GM12872 (cell line): ENCODE results near the gene LETM1.

Source experiments
- CTCF ChIP-seq: IDR thresholded peaks from 3 replicates; pipeline ENCODE4 v1.5.1; 2011; ENCODE audit warnings: low read depth, mild to moderate bottlenecking, low read length, moderate library complexity; ENCODE audit not compliant: insufficient read depth

Gene LETM1

GRCh38 chr4:1856071-1856942, at the start of gene LETM1:
Gene LETM1, minus strand, starts transcription at chr4:1856156. Its CDS starts 206 bp downstream, at chr4:1855950.
- TF ChIP-seq CTCF, result peak; percentile 25; the same call in 1 of the 3 replicates

GRCh38 chr4:1904042-1904441, 48.1 kb upstream of the LETM1 start:
- no peak for TF ChIP-seq CTCF

GRCh38 chr4:1903035-1903434, 47.1 kb upstream of the LETM1 start:
- no peak for TF ChIP-seq CTCF

GRCh38 chr4:1902243-1902642, 46.3 kb upstream of the LETM1 start:
- no peak for TF ChIP-seq CTCF

- no peak for TF ChIP-seq CTCF
Measured at GRCh38 chr4:1901127-1901526, 45.2 kb upstream of the LETM1 start.

GRCh38 chr4:1900624-1901023, 44.7 kb upstream of the LETM1 start:
- TF ChIP-seq CTCF, result no peak

- no peak for TF ChIP-seq CTCF
Measured at GRCh38 chr4:1900087-1900433, 44.1 kb upstream of the LETM1 start.
